DND-41 (cell line): ENCODE measurements around the gene RABGAP1L.

Experiments used
- EZH2 ChIP-seq: IDR thresholded peaks from 3 replicates; pipeline ENCODE4 v1.6.1; 2012; ENCODE audit warnings: borderline replicate concordance, low read depth, mild to moderate bottlenecking, moderate library complexity, low read length, inconsistent platforms; ENCODE audit not compliant: severe bottlenecking
- TF ChIP-seq, protein P1 (sequence below): IDR thresholded peaks from 2 replicates; pipeline ENCODE4 v1.5.1; 2012; ENCODE audit warnings: borderline replicate concordance, low read length, moderate library complexity, mild to moderate bottlenecking; ENCODE audit not compliant: poor library complexity, severe bottlenecking; ENCODE audit errors: extremely low read depth

DNA sequence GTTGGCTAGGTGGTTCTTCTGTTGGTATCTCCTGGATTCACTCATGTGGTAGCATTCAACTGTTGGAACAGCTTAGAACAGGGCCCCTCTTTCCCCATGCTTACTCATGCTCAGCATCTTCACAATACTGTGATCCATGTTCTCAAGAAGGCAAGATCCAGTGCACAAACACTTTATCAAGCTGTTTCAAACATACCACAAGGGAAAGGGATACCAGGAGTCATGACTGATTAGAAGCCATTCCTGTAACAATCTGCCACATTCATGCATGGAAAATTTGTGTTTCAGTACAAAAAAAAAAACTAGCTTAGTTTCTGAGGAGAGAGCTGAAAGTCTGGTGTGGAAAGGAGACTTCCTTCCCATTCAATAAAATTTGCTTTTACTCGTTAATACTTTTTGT lies 670.7 kb downstream of the RABGAP1L start:
- TF ChIP-seq, protein P1, sequence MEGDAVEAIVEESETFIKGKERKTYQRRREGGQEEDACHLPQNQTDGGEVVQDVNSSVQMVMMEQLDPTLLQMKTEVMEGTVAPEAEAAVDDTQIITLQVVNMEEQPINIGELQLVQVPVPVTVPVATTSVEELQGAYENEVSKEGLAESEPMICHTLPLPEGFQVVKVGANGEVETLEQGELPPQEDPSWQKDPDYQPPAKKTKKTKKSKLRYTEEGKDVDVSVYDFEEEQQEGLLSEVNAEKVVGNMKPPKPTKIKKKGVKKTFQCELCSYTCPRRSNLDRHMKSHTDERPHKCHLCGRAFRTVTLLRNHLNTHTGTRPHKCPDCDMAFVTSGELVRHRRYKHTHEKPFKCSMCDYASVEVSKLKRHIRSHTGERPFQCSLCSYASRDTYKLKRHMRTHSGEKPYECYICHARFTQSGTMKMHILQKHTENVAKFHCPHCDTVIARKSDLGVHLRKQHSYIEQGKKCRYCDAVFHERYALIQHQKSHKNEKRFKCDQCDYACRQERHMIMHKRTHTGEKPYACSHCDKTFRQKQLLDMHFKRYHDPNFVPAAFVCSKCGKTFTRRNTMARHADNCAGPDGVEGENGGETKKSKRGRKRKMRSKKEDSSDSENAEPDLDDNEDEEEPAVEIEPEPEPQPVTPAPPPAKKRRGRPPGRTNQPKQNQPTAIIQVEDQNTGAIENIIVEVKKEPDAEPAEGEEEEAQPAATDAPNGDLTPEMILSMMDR = no peak
- no peak for TF ChIP-seq EZH2
